HepG2 (cell line): ENCODE measurements around the gene TALDO1. TPM values are rescaled to one million over a fixed set of nuclear protein-coding genes. Genes with fewer than 3 reads are reported as not detected.

Experiments
- CENPX ChIP-seq: sonication (generic); formaldehyde crosslinking; IDR thresholded peaks from 2 replicates; pipeline ENCODE4 v1.9.0; 2021; ENCODE audit warnings: mild to moderate bottlenecking, missing genetic modification reagents, moderate library complexity
- CERS6 ChIP-seq: sonication (generic); formaldehyde crosslinking; IDR thresholded peaks from 2 replicates; pipeline ENCODE4 v1.5.0; 2020; ENCODE audit warnings: missing genetic modification reagents
- DDIT3 ChIP-seq: sonication (generic); formaldehyde crosslinking; IDR thresholded peaks from 2 replicates; pipeline ENCODE4 v1.4.0; 2020; ENCODE audit warnings: mild to moderate bottlenecking, missing genetic modification reagents
- DNMT3B ChIP-seq: conservative IDR thresholded peaks from 2 replicates; pipeline ENCODE4 v1.6.1; 2016; ENCODE audit warnings: missing biosample characterization, control low read depth
- EZH2 ChIP-seq: conservative IDR thresholded peaks from 2 replicates; pipeline ENCODE4 v1.6.1; 2012; ENCODE audit warnings: mild to moderate bottlenecking, low read depth, low read length, moderate library complexity
- FOXJ3 ChIP-seq: sonication (generic); formaldehyde crosslinking; IDR thresholded peaks from 2 replicates; pipeline ENCODE4 v1.4.0; 2020; ENCODE audit warnings: missing genetic modification reagents, mild to moderate bottlenecking, borderline replicate concordance
- GTF2F1 ChIP-seq: fragments of 150-350 bp; IDR thresholded peaks from 2 replicates; pipeline ENCODE4 v1.6.1; 2014; ENCODE audit warnings: low read length
- HMG20B ChIP-seq: conservative IDR thresholded peaks from 2 replicates; pipeline ENCODE4 v1.6.1; 2016; ENCODE audit warnings: missing genetic modification reagents, missing compliant biosample characterization
- KDM4B ChIP-seq: sonication (generic); formaldehyde crosslinking; IDR thresholded peaks from 2 replicates; pipeline ENCODE4 v1.4.0; 2020; ENCODE audit warnings: missing genetic modification reagents
- MED8 ChIP-seq: sonication (generic); formaldehyde crosslinking; IDR thresholded peaks from 2 replicates; pipeline ENCODE4 v1.8.1; 2023; ENCODE audit warnings: mild to moderate bottlenecking, missing genetic modification reagents; ENCODE audit not compliant: insufficient replicate concordance
- MYNN ChIP-seq: sonication (generic); formaldehyde crosslinking; IDR thresholded peaks from 2 replicates; pipeline ENCODE4 v1.4.0; 2020; ENCODE audit warnings: mild to moderate bottlenecking, low read depth, missing genetic modification reagents
- NPAS2 ChIP-seq: sonication (generic); formaldehyde crosslinking; IDR thresholded peaks from 2 replicates; pipeline ENCODE4 v1.8.0; 2022; ENCODE audit warnings: mild to moderate bottlenecking, missing genetic modification reagents, borderline replicate concordance
- SIX4 ChIP-seq: sonication (generic); formaldehyde crosslinking; IDR thresholded peaks from 2 replicates; pipeline ENCODE4 v1.4.0; 2020; ENCODE audit warnings: missing genetic modification reagents
- SOX6 ChIP-seq, 2 experiments: fragments of 450-650 bp in 1 of 2; sonication (generic) in 1 of 2; formaldehyde crosslinking in 1 of 2; IDR thresholded peaks; 2 replicates each; pipeline versions ENCODE4 v1.4.0 to v1.6.1; 2017 to 2020; ENCODE audit warnings: antibody characterized with exemption in 1 of 2, mild to moderate bottlenecking in 1 of 2, missing genetic modification reagents in 1 of 2
- STAT5B ChIP-seq: sonication (generic); formaldehyde crosslinking; IDR thresholded peaks from 2 replicates; pipeline ENCODE4 v1.4.0; 2020; ENCODE audit warnings: missing genetic modification reagents
- TBL1XR1 ChIP-seq: fragments of 150-350 bp; IDR thresholded peaks from 2 replicates; pipeline ENCODE4 v1.6.1; 2014; ENCODE audit warnings: borderline replicate concordance, low read length; ENCODE audit not compliant: partially characterized antibody
- ZFP62 ChIP-seq: sonication (generic); formaldehyde crosslinking; IDR thresholded peaks from 2 replicates; pipeline ENCODE4 v1.4.0; 2020; ENCODE audit warnings: missing genetic modification reagents
- ZKSCAN5 ChIP-seq: sonication (generic); formaldehyde crosslinking; IDR thresholded peaks from 2 replicates; pipeline ENCODE4 v1.5.1; 2020; ENCODE audit warnings: mild to moderate bottlenecking, missing genetic modification reagents
- ZMAT3 ChIP-seq: sonication (generic); formaldehyde crosslinking; conservative IDR thresholded peaks from 2 replicates; pipeline ENCODE4 v1.7.0; 2021; ENCODE audit warnings: missing genetic modification reagents
- ZMYM4 ChIP-seq: sonication (generic); formaldehyde crosslinking; IDR thresholded peaks from 2 replicates; pipeline ENCODE4 v1.8.1; 2023; ENCODE audit warnings: mild to moderate bottlenecking, missing genetic modification reagents
- ZNF207 ChIP-seq: fragments of 450-650 bp; IDR thresholded peaks from 2 replicates; pipeline ENCODE4 v1.6.1; 2016; ENCODE audit warnings: antibody characterized with exemption, borderline replicate concordance
- ZNF235 ChIP-seq: sonication (generic); formaldehyde crosslinking; IDR thresholded peaks from 2 replicates; pipeline ENCODE4 v1.8.1; 2023; ENCODE audit warnings: mild to moderate bottlenecking, missing genetic modification reagents, borderline replicate concordance
- ZNF3 ChIP-seq: IDR thresholded peaks from 2 replicates; pipeline ENCODE4 v1.7.0; 2017; ENCODE audit warnings: inconsistent platforms
- ZNF33B ChIP-seq: sonication (generic); formaldehyde crosslinking; IDR thresholded peaks from 2 replicates; pipeline ENCODE4 v1.5.1; 2020; ENCODE audit warnings: mild to moderate bottlenecking, missing genetic modification reagents
- ZNF530 ChIP-seq: sonication (generic); formaldehyde crosslinking; IDR thresholded peaks from 2 replicates; pipeline ENCODE4 v1.5.0; 2020; ENCODE audit warnings: low read depth, mild to moderate bottlenecking, missing genetic modification reagents
- ZNF558 ChIP-seq: sonication (generic); formaldehyde crosslinking; IDR thresholded peaks from 2 replicates; pipeline ENCODE4 v1.9.0; 2022; ENCODE audit warnings: mild to moderate bottlenecking, missing genetic modification reagents, borderline replicate concordance
- ZNF589 ChIP-seq: sonication (generic); formaldehyde crosslinking; conservative IDR thresholded peaks from 2 replicates; pipeline ENCODE4 v1.8.0; 2022; ENCODE audit warnings: mild to moderate bottlenecking, moderate library complexity, missing genetic modification reagents
- ZNF652 ChIP-seq: IDR thresholded peaks from 2 replicates; pipeline ENCODE4 v1.6.1; 2016; ENCODE audit warnings: low read depth, borderline replicate concordance
- polyA plus RNA-seq, 8 experiments: library from polyadenylated mRNA; depleted of rRNA in 3 of 8; stranded (reverse) in 7 of 8; unstranded in 1 of 8; fragments of >200 nt; fragmentation: Illumina TruSeq in 4 of 8; extraction: Trizol in 4 of 8; gene quantifications; 2 replicates each; pipeline versions ENCODE4 v1.2.1 to v1.2.3, GENCODE V29; 2011 to 2016; ENCODE audit warnings: low read depth in 4 of 8, missing spikeins in 1 of 8, mixed read lengths in 1 of 8; ENCODE audit not compliant: insufficient read depth in 1 of 8
- total RNA-seq, 5 experiments: library from RNA; depleted of rRNA; stranded (reverse); fragments of >200 nt; fragmentation: Illumina TruSeq; extraction: Trizol; gene quantifications; 2 replicates each; pipeline ENCODE4 v1.2.3, GENCODE V29; 2016; ENCODE audit warnings: low read depth in 1 of 5
- TF ChIP-seq, protein P1 (sequence below): sonication (generic); formaldehyde crosslinking; IDR thresholded peaks from 2 replicates; pipeline ENCODE4 v1.4.0; 2020; ENCODE audit warnings: mild to moderate bottlenecking, missing genetic modification reagents

Gene TALDO1
- total and polyA plus RNA-seq, 2 of the 13 experiments (the other 11 are each of a cell fraction or from before 2014, with no cell fraction given), result 107 to 240 TPM

DNA sequence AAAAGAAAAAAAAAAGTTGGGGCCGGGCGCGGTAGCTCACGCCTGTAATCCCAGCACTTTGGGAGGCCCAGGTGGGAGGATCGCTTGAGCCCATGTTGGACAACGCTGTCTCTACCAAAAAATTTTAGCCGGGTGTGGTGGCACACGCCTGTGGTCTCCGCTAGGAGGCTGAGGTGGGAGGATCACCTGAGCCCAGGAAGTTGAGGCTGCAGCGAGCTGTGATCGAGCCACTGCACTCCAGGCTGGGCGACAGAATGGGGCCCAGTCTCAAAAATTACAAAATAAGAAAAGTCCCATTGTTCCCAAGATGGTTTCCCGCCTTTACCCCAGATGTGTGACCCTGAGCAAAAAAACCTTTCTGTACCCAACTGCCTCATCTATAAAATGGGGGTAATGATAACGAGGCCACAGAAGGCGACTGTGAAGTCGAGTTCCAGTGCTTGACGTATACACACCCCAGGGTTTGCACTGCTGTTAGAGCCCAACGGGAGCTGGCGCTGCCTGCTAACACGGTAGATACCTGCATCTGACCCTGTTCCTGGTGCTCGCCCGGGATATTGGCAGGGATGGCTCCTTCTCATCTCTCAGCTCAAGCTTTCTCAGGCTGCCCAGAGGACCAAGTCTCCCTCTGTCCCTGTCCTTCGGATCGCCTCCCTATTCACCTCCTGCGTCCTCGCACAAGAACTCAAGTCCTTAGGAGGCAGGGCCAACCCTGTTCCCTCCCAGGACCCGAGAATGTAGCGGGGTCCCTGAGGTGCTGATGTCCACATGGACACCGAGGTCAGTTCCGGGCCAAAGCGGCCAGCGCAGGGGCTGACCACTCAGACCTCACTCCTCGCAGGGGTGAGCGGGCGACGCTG is 61.4 kb downstream of the TALDO1 start (continued):
- TF ChIP-seq MYNN (CRISPR knock-in tag), result no peak
- no peak for TF ChIP-seq ZKSCAN5
- no peak for TF ChIP-seq GTF2F1
- TF ChIP-seq CENPX (CRISPR knock-in tag), result no peak
- no peak; the same call in 1 of the 2 replicates for TF ChIP-seq ZNF558
- TF ChIP-seq TBL1XR1, result no peak
- TF ChIP-seq EZH2, result no peak
- TF ChIP-seq ZMAT3 (CRISPR knock-in tag), result no peak
- no peak for TF ChIP-seq MED8 (CRISPR knock-in tag)
- TF ChIP-seq ZNF589 (CRISPR knock-in tag), result no peak
- TF ChIP-seq SIX4, result no peak
- TF ChIP-seq KDM4B, result peak; percentile 55
- TF ChIP-seq DNMT3B, result no peak
- no peak for TF ChIP-seq ZNF652 (CRISPR knock-in tag)
- TF ChIP-seq, protein P1, sequence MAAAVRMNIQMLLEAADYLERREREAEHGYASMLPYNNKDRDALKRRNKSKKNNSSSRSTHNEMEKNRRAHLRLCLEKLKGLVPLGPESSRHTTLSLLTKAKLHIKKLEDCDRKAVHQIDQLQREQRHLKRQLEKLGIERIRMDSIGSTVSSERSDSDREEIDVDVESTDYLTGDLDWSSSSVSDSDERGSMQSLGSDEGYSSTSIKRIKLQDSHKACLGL (CRISPR knock-in tag), result no peak
- no peak for TF ChIP-seq CERS6 (CRISPR knock-in tag)
- no peak for TF ChIP-seq FOXJ3 (CRISPR knock-in tag)
- TF ChIP-seq STAT5B, result no peak
- TF ChIP-seq DDIT3 (CRISPR knock-in tag), result no peak
- TF ChIP-seq ZNF530 (CRISPR knock-in tag), result no peak
- TF ChIP-seq ZNF3 (CRISPR knock-in tag), result no peak
- TF ChIP-seq ZNF207, result no peak
- TF ChIP-seq ZNF235, result 0 out of 2 replicates have a peak, but pooled peaks have one; percentile 37
- no peak for TF ChIP-seq ZMYM4 (CRISPR knock-in tag)
- no peak for TF ChIP-seq ZNF33B (CRISPR knock-in tag)
- no peak for TF ChIP-seq NPAS2
- TF ChIP-seq ZFP62 (CRISPR knock-in tag), result 0 out of 2 replicates have a peak, but pooled peaks have one; percentile 5
- TF ChIP-seq HMG20B (CRISPR knock-in tag), result no peak
- TF ChIP-seq SOX6 (IDR thresholded peaks at IDR 0.05), result no peak
- TF ChIP-seq SOX6 (CRISPR knock-in tag; IDR thresholded peaks at IDR 0.05), result no peak
